Muscle layer of duodenum (tissue), 2 donors: ENCODE measurements around the gene WDFY3.

ENCODE experiments used
- H3K27ac ChIP-seq: one replicate; pipeline ENCODE4 v1.7.0; 2013; ENCODE audit warnings: mild to moderate bottlenecking, low read length
- H3K27me3 ChIP-seq: one replicate; pipeline ENCODE4 v1.7.0; 2013; ENCODE audit warnings: low read depth, mild to moderate bottlenecking, control low read depth, low read length
- H3K36me3 ChIP-seq, 2 donors: one replicate each; pipeline ENCODE4 v1.7.0; 2013; ENCODE audit warnings: low read length in 2 of 2, control low read depth in 1 of 2, mild to moderate bottlenecking in 1 of 2; ENCODE audit not compliant: insufficient read depth in 2 of 2, control insufficient read depth in 1 of 2
- H3K4me1 ChIP-seq, 2 donors: one replicate each; pipeline ENCODE4 v1.7.0; 2013; ENCODE audit warnings: low read length in 2 of 2, mild to moderate bottlenecking in 2 of 2, control low read depth in 1 of 2, moderate library complexity in 1 of 2; ENCODE audit not compliant: insufficient read depth in 2 of 2, control insufficient read depth in 1 of 2
- H3K4me3 ChIP-seq, 2 donors: one replicate each; pipeline ENCODE4 v1.7.0; 2013; ENCODE audit warnings: low read length in 2 of 2, low read depth in 1 of 2, mild to moderate bottlenecking in 1 of 2
- H3K9me3 ChIP-seq, 2 donors: one replicate each; pipeline ENCODE4 v1.7.0; 2013; ENCODE audit warnings: low read length in 2 of 2, control low read depth in 1 of 2, mild to moderate bottlenecking in 1 of 2; ENCODE audit not compliant: control insufficient read depth in 1 of 2
- donor health status: healthy.

WDFY3 gene

GRCh38 chr4:84786478-84786877 lies 180.0 kb downstream of the WDFY3 start:
- Histone ChIP-seq H3K27ac (no peak overlapping the region), H3K36me3 (peaks cover 44 to 52% of the 10 kb centered on the region in 2 donors), H3K9me3 (no peaks in the 10 kb centered on the region), H3K27me3 (no peaks in the 10 kb centered on the region), H3K4me1 (no peaks in the 10 kb centered on the region), H3K4me3 (no peak overlapping the region)

GRCh38 chr4:84782517-84782916 lies 184.0 kb downstream of the WDFY3 start:
- Histone ChIP-seq H3K4me1 (no peaks in the 10 kb centered on the region), H3K4me3 (no peak overlapping the region), H3K9me3 (no peaks in the 10 kb centered on the region), H3K27me3 (no peaks in the 10 kb centered on the region), H3K27ac (no peak overlapping the region), H3K36me3 (peaks cover 52 to 69% of the 10 kb centered on the region in 2 donors)

GRCh38 chr4:84780719-84781118 lies 185.8 kb downstream of the WDFY3 start:
- no peak overlapping the region for H3K27ac ChIP-seq
- H3K36me3 ChIP-seq, result peaks cover 38 to 62% of the 10 kb centered on the region in 2 donors
- no peaks in the 10 kb centered on the region for H3K9me3 ChIP-seq
- H3K4me1 ChIP-seq, result no peaks in the 10 kb centered on the region
- H3K27me3 ChIP-seq, result no peaks in the 10 kb centered on the region
- no peak overlapping the region for H3K4me3 ChIP-seq

- peaks cover 25 to 57% of the 10 kb centered on the region in 2 donors for H3K36me3 ChIP-seq
- H3K9me3 ChIP-seq, result no peaks in the 10 kb centered on the region
- no peaks in the 10 kb centered on the region for H3K27me3 ChIP-seq
- H3K27ac ChIP-seq, result no peak overlapping the region
- no peak overlapping the region for H3K4me3 ChIP-seq
- H3K4me1 ChIP-seq, result no peaks in the 10 kb centered on the region
Measured at GRCh38 chr4:84778041-84778440, 188.4 kb downstream of the WDFY3 start.

- Histone ChIP-seq H3K27me3 (no peaks in the 10 kb centered on the region), H3K9me3 (no peaks in the 10 kb centered on the region), H3K4me3 (no peak overlapping the region), H3K27ac (no peak overlapping the region), H3K4me1 (no peaks in the 10 kb centered on the region), H3K36me3 (peaks cover 6 to 13% of the 10 kb centered on the region in 2 donors)
Measured at GRCh38 chr4:84767168-84767567, 199.3 kb downstream of the WDFY3 start.

GRCh38 chr4:84753321-84753972 lies 213.0 kb downstream of the WDFY3 start:
- Histone ChIP-seq H3K4me1 (no peaks in the 10 kb centered on the region), H3K27ac (peak overlapping the region; percentile 19), H3K9me3 (no peaks in the 10 kb centered on the region), H3K4me3 (no peak overlapping the region), H3K36me3 (peaks cover 31 to 39% of the 10 kb centered on the region in 2 donors), H3K27me3 (no peaks in the 10 kb centered on the region)

GRCh38 chr4:84751707-84752106 lies 214.8 kb downstream of the WDFY3 start:
- H3K4me3 ChIP-seq, result no peak overlapping the region
- H3K27me3 ChIP-seq, result no peaks in the 10 kb centered on the region
- no peaks in the 10 kb centered on the region for H3K9me3 ChIP-seq
- peaks cover 35 to 44% of the 10 kb centered on the region in 2 donors for H3K36me3 ChIP-seq
- H3K4me1 ChIP-seq, result no peaks in the 10 kb centered on the region
- no peak overlapping the region for H3K27ac ChIP-seq

GRCh38 chr4:84750960-84751283 lies 215.6 kb downstream of the WDFY3 start:
- H3K4me1 ChIP-seq, result no peaks in the 10 kb centered on the region
- no peak overlapping the region for H3K27ac ChIP-seq
- H3K36me3 ChIP-seq, result peaks cover 36 to 44% of the 10 kb centered on the region in 2 donors
- no peaks in the 10 kb centered on the region for H3K27me3 ChIP-seq
- H3K9me3 ChIP-seq, result no peaks in the 10 kb centered on the region
- H3K4me3 ChIP-seq, result no peak overlapping the region

- Histone ChIP-seq H3K27ac (no peak overlapping the region), H3K4me1 (no peaks in the 10 kb centered on the region), H3K4me3 (no peak overlapping the region), H3K9me3 (no peaks in the 10 kb centered on the region), H3K36me3 (peaks cover 36 to 44% of the 10 kb centered on the region in 2 donors), H3K27me3 (no peaks in the 10 kb centered on the region)
Measured at GRCh38 chr4:84750260-84750959, 216.1 kb downstream of the WDFY3 start.

GRCh38 chr4:84740057-84740456 lies 226.4 kb downstream of the WDFY3 start:
- no peak overlapping the region for H3K27ac ChIP-seq
- H3K4me3 ChIP-seq, result no peak overlapping the region
- H3K9me3 ChIP-seq, result no peaks in the 10 kb centered on the region
- H3K36me3 ChIP-seq, result peaks cover 47 to 62% of the 10 kb centered on the region in 2 donors
- no peaks in the 10 kb centered on the region for H3K27me3 ChIP-seq
- no peaks in the 10 kb centered on the region for H3K4me1 ChIP-seq

- H3K4me3 ChIP-seq, result no peak overlapping the region
Measured at GRCh38 chr4:84738622-84739021, 227.9 kb downstream of the WDFY3 start.

GRCh38 chr4:84737656-84738055 lies 228.8 kb downstream of the WDFY3 start:
- H3K27me3 ChIP-seq, result no peaks in the 10 kb centered on the region
- H3K4me1 ChIP-seq, result no peaks in the 10 kb centered on the region
- no peak overlapping the region for H3K4me3 ChIP-seq
- H3K9me3 ChIP-seq, result no peaks in the 10 kb centered on the region
- H3K36me3 ChIP-seq, result peaks cover 58 to 72% of the 10 kb centered on the region in 2 donors
- H3K27ac ChIP-seq, result no peak overlapping the region

More at GRCh38 chr4:84738622-84739021, 227.9 kb downstream of the WDFY3 start:
- Histone ChIP-seq H3K9me3 (no peaks in the 10 kb centered on the region), H3K27ac (no peak overlapping the region), H3K4me1 (no peaks in the 10 kb centered on the region), H3K27me3 (no peaks in the 10 kb centered on the region), H3K36me3 (peaks cover 55 to 71% of the 10 kb centered on the region in 2 donors)
